NCI-H82 treated with DMSO at 0.1 percent for 48 hours (cell line): ENCODE measurements around the gene VPS13A.

Source experiments
- DNase-seq: peaks from one replicate; lab custom pipeline; 2025; ENCODE audit not compliant: unreplicated experiment; lab: John Stamatoyannopoulos, UW

VPS13A gene

GRCh38 chr9:77454663-77455062 lies 277.3 kb downstream of the VPS13A start:
- no peak for DNase-seq

DNA sequence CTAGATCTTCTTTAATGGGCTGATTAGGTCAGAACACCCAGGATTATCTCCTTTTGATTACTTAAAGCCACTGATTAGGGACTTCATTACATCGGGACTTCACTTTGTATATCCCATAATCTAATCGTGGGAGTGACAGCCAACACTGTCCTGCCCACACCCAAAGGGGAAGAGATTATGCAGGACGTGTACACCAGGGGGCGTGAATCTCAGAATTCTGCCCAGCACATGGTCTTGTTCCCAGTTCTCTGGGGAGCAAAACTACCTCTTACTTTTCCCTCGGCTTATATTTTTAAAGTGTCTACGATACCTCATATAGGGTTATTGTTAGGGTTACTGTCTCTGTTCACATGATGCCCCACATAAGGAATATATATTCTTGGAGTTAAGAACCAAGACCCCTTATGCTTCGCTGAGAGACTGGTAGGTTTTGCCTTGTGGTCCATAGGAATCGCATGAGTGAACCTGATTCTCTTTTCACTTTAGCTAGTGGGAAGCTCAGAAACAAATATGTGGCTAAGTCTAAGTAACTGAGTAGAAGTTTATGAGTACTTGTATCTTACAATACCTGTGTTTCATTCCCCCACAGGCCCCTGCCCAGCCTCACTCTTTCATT lies 278.1 kb downstream of the VPS13A start:
- DNase-seq = peak; percentile 85

DNA sequence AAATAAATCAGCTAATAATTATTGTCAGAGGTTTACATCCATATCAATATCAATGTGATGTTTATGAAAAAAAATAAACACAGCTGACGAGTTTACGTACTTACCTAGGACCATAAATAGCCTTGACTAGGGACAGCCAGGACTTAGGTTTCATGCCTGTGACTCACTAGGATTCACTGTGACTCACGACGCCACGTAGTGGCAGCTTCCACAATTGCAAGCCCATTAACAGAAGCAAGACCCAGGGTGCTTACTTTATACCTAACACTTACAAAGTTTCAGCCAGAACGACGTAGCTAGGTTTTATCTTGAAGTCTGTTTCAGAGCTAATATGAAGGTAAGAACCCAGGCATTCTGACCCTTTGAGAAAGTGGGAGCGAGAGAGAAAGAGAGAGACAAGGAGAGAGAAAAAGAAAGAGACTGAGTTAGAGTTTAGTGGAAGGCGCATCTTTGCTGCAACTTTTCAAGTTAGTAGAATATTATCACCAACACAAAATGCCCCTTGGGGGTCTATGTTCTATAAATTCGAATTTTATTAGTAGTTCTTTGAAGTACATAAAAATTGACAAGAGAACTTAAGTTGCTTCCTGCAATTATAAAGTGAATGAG lies 279.6 kb downstream of the VPS13A start:
- DNase-seq = peak; percentile 25

DNA sequence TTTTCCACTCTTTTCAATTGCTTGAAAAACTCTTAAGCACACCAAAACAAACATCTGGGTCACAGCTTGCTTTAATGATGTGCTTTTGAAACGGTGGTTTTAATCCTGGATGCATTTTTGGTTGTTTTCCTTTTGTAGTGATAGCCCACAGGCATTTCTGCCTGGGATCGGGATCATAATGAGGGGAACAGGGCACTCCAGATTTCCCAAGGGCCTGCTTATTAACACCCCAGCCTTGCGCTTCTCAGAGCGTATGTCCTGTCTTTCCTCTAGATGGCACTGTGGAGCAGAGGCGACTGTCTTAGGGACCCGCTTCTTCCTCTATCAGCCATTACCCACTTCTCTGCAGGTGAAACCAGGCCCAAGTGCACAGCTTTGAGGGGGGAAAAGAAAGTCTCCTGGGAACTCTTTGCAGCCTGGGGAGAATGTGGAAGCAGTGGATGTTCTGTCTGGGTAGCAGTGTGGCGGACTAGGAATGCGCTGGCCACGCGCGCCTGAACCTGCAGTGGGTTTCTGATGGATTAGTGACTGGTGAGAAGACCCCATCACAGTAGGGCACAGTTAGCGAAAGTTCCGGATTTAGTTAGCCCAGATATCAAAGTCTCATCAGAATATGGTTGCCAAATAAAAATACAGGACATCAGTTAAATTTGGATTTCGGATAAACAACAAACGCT lies 280.7 kb downstream of the VPS13A start:
- DNase-seq = peak; percentile 36

GRCh38 chr9:77460938-77461337 lies 283.6 kb downstream of the VPS13A start:
- DNase-seq = no peak

GRCh38 chr9:77462066-77462465 lies 284.7 kb downstream of the VPS13A start:
- no peak for DNase-seq

DNA sequence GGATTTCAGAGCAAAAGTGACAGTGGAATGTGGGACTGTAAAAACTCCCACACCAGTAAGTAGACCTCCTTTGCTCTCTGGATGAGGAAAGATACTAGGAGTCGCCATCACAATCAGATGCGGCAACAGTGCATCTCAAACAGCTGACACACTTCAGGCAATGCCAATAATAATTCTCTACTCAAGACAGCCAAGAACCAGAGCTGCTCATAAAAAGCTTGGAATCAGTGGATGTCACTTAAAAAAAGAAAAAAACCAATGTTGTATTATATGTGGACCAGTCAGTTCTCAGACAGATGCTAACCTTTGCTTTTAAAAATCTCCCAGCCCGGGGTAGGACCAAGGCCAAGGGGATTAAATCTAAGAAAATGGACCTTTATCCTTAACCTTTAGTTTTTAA lies 285.8 kb downstream of the VPS13A start:
- DNase-seq = no peak

DNA sequence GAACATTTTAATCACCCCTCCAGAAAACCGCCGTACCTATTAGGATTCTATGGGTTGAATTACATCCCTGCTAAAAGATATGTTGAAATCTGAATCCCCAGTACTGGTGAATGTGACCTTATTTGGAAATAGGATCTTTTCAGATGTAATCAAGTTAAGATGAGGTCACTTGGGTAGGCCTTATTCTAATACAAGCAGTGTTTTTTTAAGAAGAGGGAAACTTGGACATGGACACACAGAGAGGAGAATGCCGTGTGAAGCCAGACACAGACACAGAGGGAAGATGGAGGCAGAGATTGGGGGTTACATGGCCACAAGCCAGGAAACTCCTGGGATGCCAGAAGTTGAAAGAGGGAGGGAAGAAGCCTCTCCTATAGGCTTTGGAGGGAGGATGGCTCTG lies 287.3 kb downstream of the VPS13A start:
- no peak for DNase-seq

DNA sequence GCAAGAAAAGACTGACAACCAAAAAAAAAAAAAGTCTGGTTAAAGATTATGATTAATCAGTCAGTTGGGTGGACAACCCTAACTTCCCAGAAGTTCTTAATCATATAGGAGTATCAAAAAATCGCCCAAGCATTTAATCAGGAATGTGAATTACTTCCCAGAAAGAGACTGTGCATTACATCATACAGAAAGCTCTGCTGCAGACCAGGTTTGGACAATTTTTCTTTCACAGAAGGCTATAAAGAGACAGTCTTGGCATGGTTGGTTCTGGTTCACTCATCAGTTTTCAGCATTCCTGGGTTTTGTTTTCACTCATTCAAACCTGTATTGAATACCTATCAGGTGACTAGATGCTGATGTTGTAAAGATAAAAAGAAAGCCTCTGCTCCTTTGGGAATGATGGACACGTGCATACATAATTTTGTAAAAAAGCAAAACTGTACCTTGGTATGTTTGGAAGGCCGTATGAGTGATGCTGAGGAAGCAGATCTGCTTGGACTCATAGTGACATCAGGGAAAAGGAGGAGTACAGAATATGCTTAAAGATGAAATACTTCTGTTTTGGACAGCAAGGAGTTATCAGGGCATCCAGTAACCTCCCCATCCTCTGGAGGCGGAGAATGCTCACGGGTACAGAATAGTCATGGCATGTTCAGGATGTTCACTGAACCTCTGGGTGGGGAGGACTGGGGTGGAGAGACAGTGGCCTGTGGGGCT lies 292.3 kb downstream of the VPS13A start:
- no peak for DNase-seq
